Activated naive CD8-positive, alpha-beta T cell treated with anti-CD3 and anti-CD28 coated beads for 36 hours (primary cell): ENCODE measurements around the gene CIAO3. TPM values are rescaled to one million over a fixed set of nuclear protein-coding genes. Genes with fewer than 3 reads are reported as not detected.

ENCODE experiments used
- DNase-seq: peaks from one replicate; pipeline ENCODE4 v3.0.0; 2021
- H3K27ac Mint-ChIP-seq: one replicate; pipeline ENCODE4 v1.8.0; 2022; ENCODE audit warnings: mild to moderate bottlenecking, moderate library complexity, mixed read lengths
- H3K27me3 Mint-ChIP-seq: one replicate; pipeline ENCODE4 v1.8.0; 2022; ENCODE audit warnings: mild to moderate bottlenecking, mixed read lengths
- H3K36me3 Mint-ChIP-seq: one replicate; pipeline ENCODE4 v1.8.0; 2021; ENCODE audit warnings: mild to moderate bottlenecking, mixed read lengths
- H3K4me1 Mint-ChIP-seq: one replicate; pipeline ENCODE4 v1.8.0; 2021; ENCODE audit warnings: mixed read lengths
- H3K4me3 Mint-ChIP-seq: one replicate; pipeline ENCODE4 v1.8.0; 2022; ENCODE audit warnings: mild to moderate bottlenecking, moderate library complexity, mixed read lengths
- H3K9me3 Mint-ChIP-seq: one replicate; pipeline ENCODE4 v1.8.0; 2022; ENCODE audit warnings: mixed read lengths
- total RNA-seq, 2 experiments: library from RNA; stranded (reverse); gene quantifications; one replicate each; pipeline ENCODE4 v1.2.3, GENCODE V29; 2021

CIAO3 gene
- total RNA-seq, 2 experiments from 2014 or later, result 18.3 to 19.8 TPM

GRCh38 chr16:682493-683395, 58.1 kb downstream of the CIAO3 start:
- peak overlapping the region; percentile 75 for H3K27ac Mint-ChIP-seq
- peak overlapping the region; percentile 81 for H3K4me3 Mint-ChIP-seq
- H3K36me3 Mint-ChIP-seq, result peaks cover 22% of the 10 kb centered on the region

GRCh38 chr16:681746-682427, 58.9 kb downstream of the CIAO3 start:
- Mint-ChIP-seq H3K27me3 (no peaks in the 10 kb centered on the region), H3K4me3 (peak overlapping the region; percentile 84), H3K4me1 (peaks cover 17% of the 10 kb centered on the region), H3K36me3 (peaks cover 22% of the 10 kb centered on the region), H3K27ac (no peak overlapping the region), H3K9me3 (no peaks in the 10 kb centered on the region)
- DNase-seq, result no peak

More at GRCh38 chr16:682493-683395, 58.1 kb downstream of the CIAO3 start:
- no peaks in the 10 kb centered on the region for H3K27me3 Mint-ChIP-seq
- peaks cover 17% of the 10 kb centered on the region for H3K4me1 Mint-ChIP-seq
- DNase-seq, result no peak
- no peaks in the 10 kb centered on the region for H3K9me3 Mint-ChIP-seq

GRCh38 chr16:680967-681745, 59.6 kb downstream of the CIAO3 start:
- peaks cover 17% of the 10 kb centered on the region for H3K4me1 Mint-ChIP-seq
- no peaks in the 10 kb centered on the region for H3K9me3 Mint-ChIP-seq
- H3K27me3 Mint-ChIP-seq, result no peaks in the 10 kb centered on the region
- H3K27ac Mint-ChIP-seq, result peak overlapping the region; percentile 45
- peak overlapping the region; percentile 84 for H3K4me3 Mint-ChIP-seq
- DNase-seq, result no peak
- peaks cover 22% of the 10 kb centered on the region for H3K36me3 Mint-ChIP-seq

DNA sequence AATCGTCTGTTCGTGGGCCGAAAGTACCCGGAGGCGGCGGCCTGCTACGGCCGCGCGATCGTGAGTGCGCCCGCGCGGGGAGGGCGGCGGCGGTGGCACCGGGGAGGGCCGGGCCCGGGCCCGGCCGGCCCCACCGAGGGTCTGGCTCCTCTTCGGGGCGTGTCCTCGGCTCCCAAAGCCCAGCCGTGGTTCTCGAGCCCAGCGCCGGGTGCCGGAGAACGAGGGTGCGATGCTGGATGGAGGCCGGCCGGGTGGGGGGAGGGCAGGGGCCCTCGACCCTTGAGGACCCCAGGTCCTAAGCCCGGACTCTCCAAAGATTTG, 60.2 kb downstream of the CIAO3 start:
- peaks cover 20% of the 10 kb centered on the region for H3K36me3 Mint-ChIP-seq
- H3K4me1 Mint-ChIP-seq, result peaks cover 17% of the 10 kb centered on the region
- peak overlapping the region; percentile 84 for H3K4me3 Mint-ChIP-seq
- no peak for DNase-seq
- peak overlapping the region; percentile 38 for H3K27ac Mint-ChIP-seq
- H3K27me3 Mint-ChIP-seq, result no peaks in the 10 kb centered on the region
- no peaks in the 10 kb centered on the region for H3K9me3 Mint-ChIP-seq

- Mint-ChIP-seq H3K36me3 (peaks cover 20% of the 10 kb centered on the region), H3K4me3 (peak within 1 kb of the TSS; percentile 84), H3K4me1 (peaks cover 19% of the 10 kb centered on the region), H3K27me3 (no peaks in the 10 kb centered on the region), H3K27ac (peak within 1 kb of the TSS; percentile 85), H3K9me3 (no peaks in the 10 kb centered on the region)
- DNase-seq, result peak; percentile 92
Measured at GRCh38 chr16:679814-680624, 60.8 kb downstream of the CIAO3 start, which contains the start of gene STUB1. STUB1 (plus strand) TSS chr16:680410; CDS start chr16:680526, 116 bp downstream.

Other genes starting within 250 kb of the CIAO3 start
- 10 to 100 TPM; 86.4 to 91.3 TPM for gene CAPN15, start 213.3 kb downstream of the CIAO3 start, total RNA-seq
- not detected for gene PRR35, start 180.6 kb downstream of the CIAO3 start, total RNA-seq
- under 1 TPM; 0.54 to 0.76 TPM for gene NHLRC4, start 174.0 kb downstream of the CIAO3 start, total RNA-seq
- 10 to 100 TPM; 28.8 to 29.1 TPM for gene PIGQ, start 171.0 kb downstream of the CIAO3 start, total RNA-seq
- gene RAB40C, start 150.9 kb downstream of the CIAO3 start, total RNA-seq, result 1 to 10 TPM; 7.2 to 7.6 TPM
- gene WFIKKN1, start 110.0 kb downstream of the CIAO3 start, total RNA-seq, result under 1 TPM in 1 of 2 experiments, not detected in 1; 0.10 TPM
- gene METTL26, start 104.7 kb downstream of the CIAO3 start, total RNA-seq, result 100 to 1,000 TPM; 127 to 128 TPM
- 10 to 100 TPM; 56.0 to 60.3 TPM for gene MCRIP2, start 99.2 kb downstream of the CIAO3 start, total RNA-seq
- 10 to 100 TPM; 84.5 to 86.0 TPM for gene WDR90, start 91.6 kb downstream of the CIAO3 start, total RNA-seq
- 100 to 1,000 TPM; 123 to 128 TPM for gene RHOT2, start 72.9 kb downstream of the CIAO3 start, total RNA-seq
- under 1 TPM; 0.49 to 0.72 TPM for gene RHBDL1, start 65.3 kb downstream of the CIAO3 start, total RNA-seq
- 10 to 100 TPM; 74.3 to 82.1 TPM for gene STUB1, start 60.6 kb downstream of the CIAO3 start, total RNA-seq
- 10 to 100 TPM; 37.2 to 43.0 TPM for gene JMJD8, start 56.7 kb downstream of the CIAO3 start, total RNA-seq
- gene WDR24, start 50.6 kb downstream of the CIAO3 start, total RNA-seq, result 10 to 100 TPM; 20.8 to 21.7 TPM
- gene FBXL16, start 35.2 kb downstream of the CIAO3 start, total RNA-seq, result 1 to 10 TPM; 3.2 to 6.0 TPM
- gene METRN, start 25.9 kb downstream of the CIAO3 start, total RNA-seq, result 10 to 100 TPM; 22.3 to 25.3 TPM
- 10 to 100 TPM; 37.3 to 40.1 TPM for gene ANTKMT, start 19.9 kb downstream of the CIAO3 start, total RNA-seq
- gene CCDC78, start 14.6 kb downstream of the CIAO3 start, total RNA-seq, result 1 to 10 TPM; 6.5 to 8.1 TPM
- gene HAGHL, start 13.9 kb downstream of the CIAO3 start, total RNA-seq, result 10 to 100 TPM; 22.9 to 24.4 TPM
- gene MSLN, start 19.7 kb upstream of the CIAO3 start, total RNA-seq, result not detected
- 10 to 100 TPM; 41.8 to 42.3 TPM for gene RPUSD1, start 47.4 kb upstream of the CIAO3 start, total RNA-seq
- gene CHTF18, start 47.6 kb upstream of the CIAO3 start, total RNA-seq, result 100 to 1,000 TPM in 1 of 2 experiments, 10 to 100 TPM in 1; 98.3 to 100 TPM
- gene GNG13, start 59.7 kb upstream of the CIAO3 start, total RNA-seq, result not detected
- gene LMF1, start 230.0 kb upstream of the CIAO3 start, total RNA-seq, result 1 to 10 TPM; 7.0 to 8.1 TPM
- under 1 TPM; 0.42 to 0.58 TPM for gene SOX8, start 240.8 kb upstream of the CIAO3 start, total RNA-seq